GM18951 (cell line): Measurements from ENCODE around the gene MAN1C1.

ENCODE experiments used
- POLR2A ChIP-seq: IDR thresholded peaks from 4 replicates; pipeline ENCODE4 v1.6.1; 2011; ENCODE audit warnings: mild to moderate bottlenecking; ENCODE audit not compliant: insufficient read length, insufficient read depth; ENCODE audit errors: extremely low read depth
- in situ Hi-C: fragments of 300-500 bp; cut with MboI; formaldehyde crosslinking; loops from one replicate; pipeline ENCODE4 v1.12.0; 2022; ENCODE audit warnings: low sequenced_read_pairs, mixed read lengths, inconsistent platforms; ENCODE audit not compliant: unreplicated experiment

MAN1C1 gene

GRCh38 chr1:25642574-25643108 lies 26.1 kb downstream of the MAN1C1 start:
- no peak for TF ChIP-seq POLR2A
- in situ Hi-C loops: no loop called here

GRCh38 chr1:25643929-25644328 lies 27.3 kb downstream of the MAN1C1 start:
- TF ChIP-seq POLR2A: no peak
- in situ Hi-C loops: no loop called here

- no peak for TF ChIP-seq POLR2A
- in situ Hi-C loops: no loop called here
These were observed 28.4 kb downstream of the MAN1C1 start for GRCh38 chr1:25644962-25645361.

- no peak for TF ChIP-seq POLR2A
- in situ Hi-C loops: no loop called here
These were observed 29.2 kb downstream of the MAN1C1 start for GRCh38 chr1:25645637-25646400.

GRCh38 chr1:25647106-25647505 lies 30.5 kb downstream of the MAN1C1 start:
- in situ Hi-C loops: no loop called here
- no peak for TF ChIP-seq POLR2A

GRCh38 chr1:25647863-25648262 lies 31.3 kb downstream of the MAN1C1 start:
- no peak for TF ChIP-seq POLR2A
- in situ Hi-C loops: no loop called here

GRCh38 chr1:25648681-25649440 lies 32.3 kb downstream of the MAN1C1 start:
- TF ChIP-seq POLR2A: no peak

GRCh38 chr1:25649505-25650288 lies 33.1 kb downstream of the MAN1C1 start:
- TF ChIP-seq POLR2A: no peak
- in situ Hi-C loops: no loop called here

More at GRCh38 chr1:25648681-25649440, 32.3 kb downstream of the MAN1C1 start:
- in situ Hi-C loops: no loop called here

- in situ Hi-C loops: no loop called here
- no peak for TF ChIP-seq POLR2A
These were observed 33.6 kb downstream of the MAN1C1 start for GRCh38 chr1:25650289-25650576.

- in situ Hi-C loops: no loop called here
- no peak for TF ChIP-seq POLR2A
These were observed 34.5 kb downstream of the MAN1C1 start for GRCh38 chr1:25651036-25651640.

- in situ Hi-C loops: no loop called here
- TF ChIP-seq POLR2A: no peak
These were observed 35.5 kb downstream of the MAN1C1 start for GRCh38 chr1:25651824-25652741.

GRCh38 chr1:25653558-25653957 lies 37.0 kb downstream of the MAN1C1 start:
- no peak for TF ChIP-seq POLR2A
- in situ Hi-C loops: no loop called here
